Body of pancreas (tissue), 4 donors: Measurements from ENCODE around the gene REC114. TPM values are rescaled to one million over a fixed set of nuclear protein-coding genes. Genes with fewer than 3 reads are reported as not detected.

Source experiments
- ATAC-seq: fragments of 150-250 bp; one replicate; pipeline ENCODE4 v1.9.1; 2016
- DNase-seq, 4 donors: peaks; one replicate each; pipeline ENCODE4 v3.0.0-alpha.2; 2019
- H3K27ac ChIP-seq, 4 donors: fragments of 200-600 bp; sonication (generic); 1 replicate in 3 of 4; 2 replicates in 1 of 4; pipeline versions ENCODE4 v1.5.1 to v1.6.1; 2016 to 2019; ENCODE audit warnings: mild to moderate bottlenecking in 1 of 4, mixed read lengths in 1 of 4, moderate library complexity in 1 of 4
- H3K27me3 ChIP-seq, 2 donors: fragments of 200-600 bp; sonication (generic); one replicate each; pipeline ENCODE4 v1.6.0; 2016; ENCODE audit warnings: mild to moderate bottlenecking in 1 of 2
- H3K36me3 ChIP-seq, 2 donors: fragments of 200-600 bp; sonication (generic); replicated peaks in 1 of 2; 2 replicates each; pipeline ENCODE4 v1.5.1; 2016; ENCODE audit warnings: low read depth in 2 of 2; ENCODE audit not compliant: insufficient read depth in 1 of 2
- H3K4me1 ChIP-seq: fragments of 200-600 bp; sonication (generic); one replicate; pipeline ENCODE4 v1.6.0; 2016
- H3K4me3 ChIP-seq, 2 donors: fragments of 200-600 bp; sonication (generic); 1 replicate in 1 of 2; 2 replicates in 1 of 2; pipeline ENCODE4 v1.5.1; 2016 to 2019
- H3K9me3 ChIP-seq, 3 donors: fragments of 200-600 bp; sonication (generic); 1 replicate in 2 of 3; 2 replicates in 1 of 3; pipeline ENCODE4 v1.5.1; 2016
- CTCF ChIP-seq, 7 experiments: fragments of 450-650 bp in 4 of 7; fragments of 200-600 bp in 3 of 7; sonication (generic) in 3 of 7; IDR thresholded peaks; one replicate each; pipeline ENCODE4 v1.5.1; 2016 to 2019; ENCODE audit warnings: antibody characterized with exemption in 7 of 7
- POLR2A ChIP-seq, 3 donors: fragments of 450-650 bp; IDR thresholded peaks; one replicate each; pipeline ENCODE4 v1.6.1; 2016; ENCODE audit warnings: antibody characterized with exemption in 3 of 3, mild to moderate bottlenecking in 2 of 3
- WGBS, 2 donors: methylation state at CpG; one replicate each; pipeline ENCODE4 v1.1.5; 2017; 5-methylcytosine and 5-hydroxymethylcytosine counted together
- intact Hi-C: fragments of 100-400 bp; cut with DNase I; formaldehyde crosslinking; loops from one replicate; pipeline ENCODE4 v1.15.1; 2023
- total RNA-seq, 2 donors: library from RNA; depleted of rRNA; stranded (reverse); fragments of >200 nt; gene quantifications; one replicate each; pipeline ENCODE4 v1.1.0, GENCODE V29; 2016

The REC114 gene
- total RNA-seq, 2 donors from 2014 or later = not detected

DNA sequence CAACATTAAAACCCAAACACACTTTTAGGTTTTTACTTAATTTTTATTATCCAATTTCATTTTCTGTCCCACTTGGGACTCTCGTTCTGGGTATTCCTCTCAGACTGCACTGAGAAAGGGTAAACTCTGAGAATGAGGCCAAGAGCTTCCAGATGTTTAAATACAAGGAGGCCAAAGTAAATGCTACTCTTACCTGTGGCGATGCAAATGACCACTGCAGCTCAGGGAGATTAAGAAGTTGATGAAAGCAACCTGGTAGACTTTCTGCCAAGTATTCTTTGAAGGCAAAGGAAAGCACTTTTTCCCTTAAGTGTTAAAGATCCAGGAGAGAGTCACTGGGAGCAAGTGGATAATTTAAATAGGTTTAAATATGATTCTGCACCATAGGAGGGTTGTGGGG lies 151.1 kb downstream of the REC114 start:
- Histone ChIP-seq H3K9me3 (no peaks in the 10 kb centered on the region), H3K27me3 (no peaks in the 10 kb centered on the region), H3K36me3 (no peaks in the 10 kb centered on the region), H3K4me1 (peaks cover 43% of the 10 kb centered on the region), H3K27ac (no peak overlapping the region), H3K4me3 (no peak overlapping the region)
- intact Hi-C loops = no loop called here
- no peak for ATAC-seq
- DNase-seq = no peak
- TF ChIP-seq CTCF (IDR thresholded peaks at IDR 0.05) (no peak), POLR2A (IDR thresholded peaks at IDR 0.05) (no peak)
- WGBS, 2 donors = 20 to 33% methylated on average over 2 of the region's 2 CpGs

DNA sequence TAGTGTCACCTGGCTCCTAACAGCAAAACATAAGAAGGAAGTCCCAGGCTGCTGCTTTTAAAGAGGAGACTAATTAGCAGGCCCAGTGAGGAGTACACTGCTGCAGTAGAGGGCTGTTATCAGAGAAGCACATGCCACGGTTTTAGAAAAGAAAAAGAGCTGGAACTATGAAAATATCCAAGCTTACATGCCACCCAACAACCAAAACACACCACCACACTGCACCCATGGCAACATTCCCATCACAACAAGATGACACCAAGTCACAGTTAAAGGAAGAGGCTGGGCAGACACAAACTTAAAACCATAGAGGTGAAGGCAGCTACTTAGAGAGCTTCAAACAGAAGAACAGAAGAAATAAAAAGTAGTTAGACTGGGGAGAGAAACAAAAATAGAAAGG lies 153.2 kb downstream of the REC114 start:
- intact Hi-C loops = no loop called here
- 15 to 26% methylated on average over 1 of the region's 1 CpG for WGBS, 2 donors
- Histone ChIP-seq H3K27ac (no peak overlapping the region), H3K4me3 (no peak overlapping the region), H3K36me3 (no peaks in the 10 kb centered on the region), H3K27me3 (no peaks in the 10 kb centered on the region), H3K9me3 (no peaks in the 10 kb centered on the region), H3K4me1 (peaks cover 52% of the 10 kb centered on the region)
- DNase-seq (no peak), ATAC-seq (no peak)
- TF ChIP-seq POLR2A (IDR thresholded peaks at IDR 0.05) (no peak), CTCF (IDR thresholded peaks at IDR 0.05) (no peak)

- Histone ChIP-seq H3K9me3 (no peaks in the 10 kb centered on the region), H3K27me3 (no peaks in the 10 kb centered on the region), H3K4me1 (peaks cover 62% of the 10 kb centered on the region), H3K27ac (no peak overlapping the region), H3K36me3 (no peaks in the 10 kb centered on the region), H3K4me3 (no peak overlapping the region)
- ATAC-seq (no peak), DNase-seq (no peak)
- intact Hi-C loops = no loop called here
- WGBS, 2 donors = 90 to 93% methylated on average over 21 of the region's 21 CpGs
- TF ChIP-seq POLR2A (IDR thresholded peaks at IDR 0.05) = no peak
- no peak for TF ChIP-seq CTCF (IDR thresholded peaks at IDR 0.05)
Observed at GRCh38 chr15:73597036-73597638, 154.2 kb downstream of the REC114 start.

DNA sequence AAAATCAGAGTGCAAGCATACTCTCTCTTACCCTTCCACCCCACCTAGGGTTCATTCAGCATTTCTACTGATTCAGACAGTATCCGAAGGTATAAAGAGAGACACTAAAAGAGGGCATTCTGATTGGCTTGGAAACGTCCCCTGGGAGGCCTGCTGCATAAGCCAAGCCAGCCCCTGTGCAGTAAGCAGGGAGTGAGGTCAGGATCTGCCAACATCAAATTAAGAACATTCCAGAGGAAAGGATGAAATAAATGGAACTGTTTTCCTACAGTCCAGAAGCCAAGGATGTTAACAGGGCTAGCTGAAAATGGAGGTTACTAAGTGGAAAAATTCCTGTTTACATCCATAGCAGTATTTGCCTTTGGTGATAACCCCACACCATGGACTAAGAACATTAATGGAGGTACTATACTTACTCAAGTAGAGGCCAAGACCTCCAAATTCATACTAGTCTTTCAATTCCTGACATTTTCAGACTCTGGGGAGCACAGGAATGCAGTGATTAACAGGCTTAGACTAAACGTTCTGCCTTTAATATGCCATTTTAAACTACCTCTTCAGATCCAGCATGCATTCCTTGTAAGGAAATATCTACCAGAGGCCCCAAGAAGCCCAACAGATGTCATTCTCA lies 155.7 kb downstream of the REC114 start:
- Histone ChIP-seq H3K27me3 (no peaks in the 10 kb centered on the region), H3K4me3 (no peak overlapping the region), H3K36me3 (no peaks in the 10 kb centered on the region), H3K9me3 (no peaks in the 10 kb centered on the region), H3K27ac (no peak overlapping the region), H3K4me1 (peaks cover 67% of the 10 kb centered on the region)
- TF ChIP-seq CTCF (IDR thresholded peaks at IDR 0.05) (no peak), POLR2A (IDR thresholded peaks at IDR 0.05) (no peak)
- intact Hi-C loops = no loop called here
- WGBS, 2 donors = 50 to 53% methylated on average over 3 of the region's 3 CpGs
- DNase-seq (no peak), ATAC-seq (no peak)

- no peak for DNase-seq
- H3K36me3 ChIP-seq = no peaks in the 10 kb centered on the region
- peaks cover 56% of the 10 kb centered on the region for H3K4me1 ChIP-seq
- intact Hi-C loops = no loop called here
- no peaks in the 10 kb centered on the region for H3K9me3 ChIP-seq
- TF ChIP-seq POLR2A (IDR thresholded peaks at IDR 0.05) (no peak), CTCF (IDR thresholded peaks at IDR 0.05) (no peak)
- ATAC-seq = no peak
- 89 to 100% methylated on average over 1 of the region's 1 CpG for WGBS, 2 donors
- no peak overlapping the region for H3K27ac ChIP-seq
- H3K27me3 ChIP-seq = no peaks in the 10 kb centered on the region
- no peak overlapping the region for H3K4me3 ChIP-seq
Observed at GRCh38 chr15:73599934-73600333, 157.0 kb downstream of the REC114 start.
